ENCODE results near the gene TMPRSS5.

The TMPRSS5 gene

DNA sequence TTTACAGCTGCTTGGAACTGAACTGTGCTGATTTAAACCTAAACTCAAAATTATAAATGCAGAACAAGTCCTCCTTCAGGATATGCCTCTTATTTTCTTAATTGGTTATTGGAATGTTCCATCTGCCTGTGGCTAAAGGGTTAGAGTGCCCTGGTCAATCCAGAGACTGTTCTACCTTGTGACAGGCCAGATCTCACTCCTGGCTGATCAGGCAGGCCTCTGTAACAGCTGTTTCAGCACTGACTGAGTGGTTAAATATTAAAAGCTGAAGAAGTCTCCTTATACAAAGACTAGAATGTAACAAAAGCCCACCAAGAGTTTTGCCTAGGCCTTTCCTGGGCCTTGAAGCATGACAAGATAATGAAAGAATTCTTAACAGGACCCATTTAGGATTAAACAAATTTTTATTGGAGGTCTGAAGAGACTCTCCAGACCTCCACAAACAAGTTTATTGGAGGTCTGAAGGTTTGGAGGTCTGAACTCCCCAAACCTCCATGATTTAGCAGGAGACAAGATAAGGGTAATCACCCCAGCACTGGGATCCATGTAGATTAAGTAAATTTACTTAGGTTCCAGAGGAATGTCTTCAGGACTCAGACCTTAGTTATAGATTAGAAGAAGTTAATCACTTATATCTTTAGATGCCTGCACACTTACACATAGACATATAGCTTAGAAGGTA lies 35.8 kb downstream of the TMPRSS5 start:
- in situ Hi-C loops (cut with MboI; ENCODE audit: low sequenced_read_pairs): no loop called here

DNA sequence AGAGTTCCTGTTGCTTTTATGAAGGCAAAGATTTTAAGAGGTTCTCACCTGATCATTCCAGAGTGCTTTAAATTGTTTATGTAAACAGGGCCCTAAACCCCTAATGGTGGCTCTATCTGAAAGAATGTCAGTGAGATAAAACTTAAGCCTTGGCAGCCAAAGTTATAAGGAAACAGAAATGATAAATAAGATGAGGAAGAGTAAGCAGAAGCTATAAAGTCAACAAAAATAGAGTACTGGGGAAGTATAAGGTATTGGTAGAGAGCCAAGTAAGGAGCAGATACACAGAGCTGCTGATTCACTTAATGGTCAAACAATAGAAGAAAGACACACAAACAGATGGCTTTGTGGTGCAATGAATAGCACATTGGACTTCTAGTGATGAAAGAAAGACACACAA lies 37.9 kb downstream of the TMPRSS5 start:
- in situ Hi-C loops (cut with MboI; ENCODE audit: low sequenced_read_pairs): no loop called here

DNA sequence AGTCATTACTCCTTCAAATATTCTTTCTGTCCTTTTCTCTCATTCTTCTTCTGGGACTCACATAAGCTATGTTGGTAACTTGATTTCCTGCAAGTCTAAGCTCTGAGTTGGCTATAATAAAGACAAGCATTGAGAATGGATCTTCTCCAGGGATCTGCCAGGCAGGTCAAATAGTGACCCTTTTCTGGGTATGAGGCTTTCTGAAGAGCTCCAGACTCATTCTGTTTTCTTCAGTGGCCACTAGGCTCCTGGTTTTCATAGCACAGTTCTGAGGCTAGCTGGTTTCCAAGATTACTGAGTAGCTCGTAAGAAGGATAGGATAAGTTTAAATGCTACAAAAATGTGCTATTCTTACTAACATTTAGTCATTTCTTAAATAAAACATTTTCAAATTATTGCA lies 38.3 kb downstream of the TMPRSS5 start:
- in situ Hi-C loops (cut with MboI; ENCODE audit: low sequenced_read_pairs): no loop called here

DNA sequence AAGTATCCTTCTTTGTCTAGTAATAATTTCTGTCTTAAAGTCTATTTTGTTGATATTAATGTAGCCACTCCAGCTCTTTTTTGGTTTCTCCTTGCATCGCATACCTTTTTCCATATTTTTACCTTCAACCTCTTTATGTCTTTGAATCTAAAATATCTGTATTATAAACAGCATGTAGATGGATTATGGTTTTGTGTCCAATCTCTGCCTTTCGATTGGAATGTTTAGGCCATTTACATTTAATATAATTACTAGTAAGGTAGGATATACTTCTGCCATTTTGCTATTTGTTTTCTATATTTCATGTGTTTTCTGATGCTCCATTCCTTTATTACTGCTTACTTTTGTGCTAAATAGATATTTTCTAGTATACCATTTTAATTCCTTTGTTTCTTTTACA lies 39.5 kb downstream of the TMPRSS5 start:
- in situ Hi-C loops (cut with MboI; ENCODE audit: low sequenced_read_pairs): no loop called here

DNA sequence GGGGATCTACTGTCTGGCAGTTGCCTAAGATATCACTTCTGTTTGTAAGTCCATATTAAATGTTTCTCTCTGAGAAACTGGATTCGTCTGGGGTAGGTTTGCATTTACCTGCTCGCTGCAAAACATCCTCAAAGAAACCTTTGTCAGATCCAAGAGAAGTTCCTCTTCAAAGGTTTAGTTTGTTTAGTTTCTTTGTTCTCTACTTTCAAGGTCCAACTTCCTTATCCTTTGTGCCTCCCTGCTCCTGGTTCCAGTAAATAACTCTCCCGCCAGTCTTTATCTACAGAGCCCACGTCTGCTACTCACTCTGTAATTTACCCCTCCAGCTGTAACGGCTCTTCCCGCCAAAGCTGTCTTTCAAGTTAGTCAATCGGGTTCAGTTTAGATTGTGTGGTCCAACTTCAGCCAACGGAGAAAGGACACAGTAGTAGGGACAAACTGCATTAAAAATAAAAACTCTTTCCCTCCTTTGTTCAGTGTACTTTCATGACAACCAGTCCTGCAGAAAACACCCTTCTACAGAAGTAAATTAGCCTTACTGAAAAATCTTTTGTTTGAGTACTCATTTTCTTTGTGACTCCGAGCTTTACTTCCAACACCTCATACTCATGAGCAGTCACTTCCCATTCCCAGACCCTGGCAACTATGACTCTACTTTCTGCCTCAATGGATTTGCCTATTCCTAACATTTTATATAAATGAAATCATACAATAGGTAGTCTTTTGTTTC lies 41.0 kb downstream of the TMPRSS5 start:
- in situ Hi-C loops (cut with MboI; ENCODE audit: low sequenced_read_pairs): no loop called here

DNA sequence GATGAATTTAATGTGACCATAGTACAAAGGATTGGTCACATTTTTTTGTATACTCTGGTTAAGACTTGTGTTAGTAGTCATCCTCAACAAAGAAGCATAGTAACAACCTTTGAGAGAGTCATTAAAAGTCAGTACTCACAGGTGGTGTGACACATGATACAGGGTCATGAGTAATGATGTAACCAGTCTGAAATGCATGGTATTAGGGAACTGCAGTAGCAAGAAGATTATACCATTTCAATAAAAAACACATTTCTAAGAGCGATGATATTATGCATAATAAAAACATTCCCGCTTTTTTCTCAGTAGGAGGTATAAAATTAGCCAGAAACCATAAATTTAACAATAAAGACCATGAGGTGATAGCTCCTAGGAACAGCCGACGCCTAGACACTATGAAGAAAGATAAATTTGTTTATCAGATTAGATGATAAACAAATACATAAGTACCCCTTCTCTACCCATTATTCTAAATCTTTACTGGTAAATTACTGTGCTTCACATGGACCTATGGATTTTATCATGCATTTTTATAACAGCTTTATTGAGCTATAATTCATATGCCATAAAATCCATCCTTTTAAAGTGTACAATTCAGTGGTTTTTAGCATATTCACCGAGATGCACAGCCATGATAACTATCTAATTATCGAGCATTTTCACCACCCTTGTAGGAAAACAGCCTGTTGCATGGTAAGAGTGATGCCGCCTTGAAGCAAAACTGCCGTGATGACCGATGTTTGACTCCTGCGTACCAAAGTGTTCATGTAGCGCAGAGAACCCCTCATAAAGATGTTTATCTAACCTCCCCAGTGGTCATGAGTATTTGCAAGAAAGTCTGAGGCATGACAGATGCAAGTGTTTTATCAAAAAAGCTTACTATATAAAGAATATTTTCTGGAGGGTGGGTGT lies 41.8 kb downstream of the TMPRSS5 start:
- in situ Hi-C loops (cut with MboI; ENCODE audit: low sequenced_read_pairs): no loop called here

DNA sequence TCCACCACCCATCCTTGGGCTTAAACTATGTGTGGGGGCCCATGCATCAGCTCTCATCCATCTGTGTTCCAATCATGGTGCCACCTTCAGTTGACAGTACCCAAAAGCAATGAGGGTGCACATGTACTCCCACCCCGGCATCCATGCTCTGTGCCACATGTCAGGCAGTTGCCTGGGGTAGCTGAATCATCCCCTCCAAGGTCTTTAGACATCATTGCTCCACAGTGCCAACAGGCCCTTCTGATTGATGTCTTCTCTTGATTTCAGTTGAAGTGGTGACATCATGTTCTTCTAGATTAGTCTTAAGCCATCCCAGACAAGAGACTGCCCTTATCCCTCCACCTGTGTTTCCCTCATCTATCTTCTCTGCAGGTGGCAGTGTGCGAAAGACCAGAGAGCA lies 42.5 kb downstream of the TMPRSS5 start:
- in situ Hi-C loops (cut with MboI; ENCODE audit: low sequenced_read_pairs): no loop called here

DNA sequence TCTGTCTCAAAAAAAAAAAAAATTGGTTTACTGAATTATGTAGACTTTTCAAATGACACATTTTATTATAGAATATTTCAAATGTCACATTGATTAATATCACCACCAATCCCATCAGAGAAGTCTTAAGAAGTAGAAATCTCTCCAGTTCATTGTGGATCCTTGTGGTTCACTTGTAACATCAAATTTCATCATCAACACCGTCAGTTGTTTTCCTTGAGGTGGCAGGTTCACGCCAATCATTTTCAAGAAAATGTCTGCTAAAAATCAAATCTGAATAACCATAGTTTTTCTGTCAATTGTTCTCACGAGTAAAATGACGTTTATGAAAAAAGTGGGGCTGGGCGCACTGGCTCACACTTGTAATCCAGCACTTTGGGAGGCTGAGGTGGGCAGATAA lies 50.3 kb downstream of the TMPRSS5 start:
- in situ Hi-C loops (cut with MboI; ENCODE audit: low sequenced_read_pairs): no loop called here

DNA sequence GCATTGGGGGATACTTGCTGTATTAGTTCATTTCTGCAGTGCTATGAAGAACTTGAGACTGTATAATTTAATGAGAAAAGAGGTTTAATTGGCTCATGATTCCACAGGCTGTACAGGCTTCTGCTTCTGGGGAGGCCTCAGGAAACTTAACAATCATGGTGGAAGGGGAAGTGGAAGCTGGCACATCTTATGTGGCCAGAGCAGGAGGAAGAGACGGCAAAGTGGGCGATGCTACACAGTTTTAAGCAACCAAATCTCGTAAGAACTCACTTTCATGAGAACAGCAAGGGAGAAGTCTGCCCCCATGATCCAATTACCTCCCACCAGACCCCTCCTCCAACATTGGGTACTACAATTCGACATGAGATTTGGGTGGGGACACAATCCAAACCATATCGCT lies 55.1 kb downstream of the TMPRSS5 start:
- in situ Hi-C loops (cut with MboI; ENCODE audit: low sequenced_read_pairs): no loop called here

DNA sequence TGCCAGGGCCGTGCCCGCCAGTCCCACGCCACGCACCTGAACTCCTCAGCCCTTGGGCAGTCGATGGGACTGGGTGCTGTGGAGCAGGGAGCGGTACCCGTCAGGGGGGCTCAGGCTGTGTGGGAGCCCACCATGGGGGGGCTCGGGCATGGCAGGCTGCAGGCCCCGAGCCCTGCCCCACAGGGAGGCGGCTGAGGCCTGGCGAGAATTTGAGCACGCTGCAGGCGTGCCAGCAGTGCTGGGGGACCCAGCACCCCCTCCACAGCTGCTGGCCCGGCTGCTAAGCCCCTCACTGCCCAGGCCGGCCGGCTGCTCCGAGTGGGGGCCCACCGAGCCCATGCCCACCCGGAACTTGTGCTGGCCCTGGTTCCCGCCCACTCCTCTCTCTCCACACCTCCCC lies 56.8 kb downstream of the TMPRSS5 start:
- in situ Hi-C loops (cut with MboI; ENCODE audit: low sequenced_read_pairs): no loop called here

DNA sequence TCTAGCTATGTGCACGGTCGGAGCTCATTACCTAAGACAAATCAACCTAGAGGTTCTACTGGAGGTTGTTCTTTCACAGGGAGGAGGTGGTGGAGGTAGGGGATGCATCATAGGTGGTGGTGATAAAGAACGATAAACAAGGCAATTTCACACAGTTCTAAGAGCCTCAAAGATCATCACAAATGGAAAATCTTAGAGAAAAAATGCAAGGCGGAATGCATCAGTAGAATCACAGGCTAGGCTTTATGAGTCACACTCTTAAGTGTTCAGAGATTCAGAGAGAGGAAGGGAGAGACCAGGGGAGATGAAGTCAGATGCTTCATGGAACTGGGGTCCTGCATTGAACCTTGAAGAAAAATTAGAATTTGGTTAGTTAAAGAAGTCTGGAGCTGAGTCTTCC lies 58.3 kb downstream of the TMPRSS5 start:
- in situ Hi-C loops (cut with MboI; ENCODE audit: low sequenced_read_pairs): no loop called here

DNA sequence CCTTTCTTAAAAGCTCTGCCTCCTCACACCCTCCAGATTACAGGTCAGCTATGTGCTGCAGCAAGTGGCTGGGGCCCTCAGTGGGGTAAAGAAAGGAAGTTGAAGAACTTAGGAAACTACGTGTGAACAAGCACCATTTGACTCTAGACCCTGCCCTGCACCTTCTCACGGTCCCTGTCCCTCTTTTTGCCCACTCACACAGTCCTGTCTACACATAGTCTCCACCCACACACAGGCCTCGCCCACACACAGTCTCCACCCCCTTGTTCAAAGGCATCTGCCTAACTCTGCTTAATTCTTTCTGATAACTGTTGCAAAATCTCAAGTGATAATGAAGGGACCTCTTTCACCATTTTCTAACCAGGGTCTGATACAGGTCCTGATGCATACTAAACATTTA lies 59.0 kb downstream of the TMPRSS5 start:
- in situ Hi-C loops (cut with MboI; ENCODE audit: low sequenced_read_pairs): no loop called here

DNA sequence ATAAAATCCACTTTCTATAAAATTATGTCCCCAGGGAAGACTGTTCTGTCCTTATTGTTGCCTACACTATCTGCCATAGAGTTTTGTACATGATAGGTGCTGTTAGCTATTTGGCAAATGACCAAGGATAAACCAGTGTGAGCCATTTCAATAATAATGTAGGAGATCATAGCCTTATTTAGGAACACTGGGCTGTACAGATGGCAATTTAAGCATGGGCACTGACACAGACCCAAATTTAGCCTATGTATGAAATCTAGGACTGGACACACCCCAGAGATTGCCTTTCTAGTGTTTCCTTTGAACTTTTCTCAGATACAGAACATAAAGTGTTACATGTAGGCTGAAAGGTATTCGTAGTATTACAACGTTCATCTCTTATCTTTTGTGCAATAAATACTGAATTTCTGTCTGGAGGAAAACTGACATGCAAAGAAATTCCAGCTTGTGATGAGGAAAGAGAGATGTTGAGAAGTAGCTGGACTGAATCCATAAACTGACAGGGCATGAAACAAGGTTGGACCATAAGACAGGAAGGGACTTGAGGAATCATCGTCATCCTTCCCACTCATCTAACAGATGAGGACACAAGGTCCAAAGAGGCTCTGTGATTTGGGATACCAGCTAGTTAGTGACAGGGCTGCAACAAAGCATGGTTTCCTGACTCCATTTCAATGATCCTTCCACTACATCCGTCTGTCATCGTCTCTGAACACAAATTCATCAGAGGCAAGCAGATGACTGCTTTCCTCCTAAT lies 60.3 kb downstream of the TMPRSS5 start:
- in situ Hi-C loops (cut with MboI; ENCODE audit: low sequenced_read_pairs): no loop called here

DNA sequence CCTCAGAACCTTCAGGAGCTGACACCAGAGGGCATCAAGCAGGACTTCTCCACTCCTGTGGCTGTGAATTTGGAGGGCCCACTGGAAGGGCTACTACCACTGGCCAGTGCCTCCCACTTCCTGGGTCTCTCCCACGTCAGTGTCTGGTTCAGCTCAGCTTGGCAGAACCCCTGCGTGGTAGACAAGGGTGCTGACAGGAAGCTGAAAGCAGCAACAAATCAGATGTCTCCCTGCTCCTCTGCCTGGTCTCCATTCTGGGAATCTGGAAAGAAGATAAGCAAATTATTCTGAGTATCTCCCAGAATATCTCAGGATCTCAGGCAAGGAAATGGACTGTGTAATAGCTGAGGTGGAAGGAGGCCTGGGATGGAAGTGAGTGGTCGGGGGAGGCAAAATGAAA lies 61.5 kb downstream of the TMPRSS5 start:
- in situ Hi-C loops (cut with MboI; ENCODE audit: low sequenced_read_pairs): no loop called here

DNA sequence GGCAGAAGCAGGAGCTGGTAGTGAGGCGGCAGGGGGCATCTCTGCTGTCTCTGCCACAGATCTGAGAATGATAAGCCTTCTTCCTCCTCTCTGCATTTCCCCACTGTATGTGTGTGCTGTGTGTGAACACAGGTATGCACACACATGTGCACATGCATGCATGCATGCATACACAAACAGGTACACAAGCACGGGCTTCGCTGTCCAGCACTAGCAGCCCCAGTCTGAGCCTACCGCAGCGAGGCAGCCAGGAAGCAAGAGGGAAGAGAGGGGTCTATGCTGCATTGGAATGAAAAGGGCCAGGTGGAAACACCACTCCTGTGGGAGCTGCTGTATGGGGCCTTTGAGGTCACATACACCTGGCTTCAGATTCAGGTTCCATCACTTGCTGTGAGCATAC lies 62.4 kb downstream of the TMPRSS5 start:
- in situ Hi-C loops (cut with MboI; ENCODE audit: low sequenced_read_pairs): no loop called here

DNA sequence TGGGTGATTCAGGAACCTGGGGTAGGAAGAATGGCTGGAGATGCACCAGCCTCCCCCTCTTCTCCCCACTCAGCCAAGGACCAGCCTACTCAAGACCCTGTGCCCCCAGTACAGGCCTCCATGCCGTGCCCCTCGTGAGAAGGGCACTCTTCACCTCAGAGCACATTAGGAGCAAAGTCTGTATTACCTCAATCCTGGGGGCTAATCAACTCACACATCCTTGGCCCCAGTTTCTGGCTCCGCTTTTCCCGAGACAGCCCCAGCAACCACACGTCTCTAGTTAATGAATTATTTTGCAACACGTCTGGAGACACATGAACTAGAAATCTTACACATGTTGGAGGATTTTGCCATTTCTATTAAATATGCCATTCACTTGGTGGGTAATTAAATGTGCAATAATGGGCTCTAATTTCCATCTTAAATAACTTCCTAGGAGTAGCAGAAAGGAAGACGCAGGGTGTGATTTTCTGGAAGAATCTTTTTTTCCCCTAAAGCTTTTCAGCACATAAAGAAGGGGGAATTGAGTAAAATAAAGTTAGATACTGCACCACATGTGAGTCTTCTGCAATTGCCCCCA lies 63.0 kb downstream of the TMPRSS5 start:
- in situ Hi-C loops (cut with MboI; ENCODE audit: low sequenced_read_pairs): no loop called here

DNA sequence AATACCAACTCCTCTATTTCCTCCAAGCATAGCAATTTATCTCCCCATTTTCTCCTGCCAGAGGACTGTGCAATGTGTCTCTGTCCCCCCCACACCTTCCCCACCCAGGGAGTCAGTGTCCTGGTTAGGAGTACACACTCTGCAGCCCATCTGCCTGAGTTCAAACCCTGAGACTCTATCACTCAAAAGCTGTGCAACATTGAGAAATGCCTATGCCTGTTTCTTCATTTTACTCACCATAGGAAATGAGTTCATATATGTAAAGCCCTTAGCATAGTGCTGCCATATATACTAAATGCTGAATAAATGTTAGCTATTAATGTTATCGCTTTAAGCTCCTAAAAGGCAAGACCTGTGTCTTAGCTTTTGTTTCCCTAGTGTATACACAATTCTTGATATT lies 64.0 kb downstream of the TMPRSS5 start:
- in situ Hi-C loops (cut with MboI; ENCODE audit: low sequenced_read_pairs): no loop called here

DNA sequence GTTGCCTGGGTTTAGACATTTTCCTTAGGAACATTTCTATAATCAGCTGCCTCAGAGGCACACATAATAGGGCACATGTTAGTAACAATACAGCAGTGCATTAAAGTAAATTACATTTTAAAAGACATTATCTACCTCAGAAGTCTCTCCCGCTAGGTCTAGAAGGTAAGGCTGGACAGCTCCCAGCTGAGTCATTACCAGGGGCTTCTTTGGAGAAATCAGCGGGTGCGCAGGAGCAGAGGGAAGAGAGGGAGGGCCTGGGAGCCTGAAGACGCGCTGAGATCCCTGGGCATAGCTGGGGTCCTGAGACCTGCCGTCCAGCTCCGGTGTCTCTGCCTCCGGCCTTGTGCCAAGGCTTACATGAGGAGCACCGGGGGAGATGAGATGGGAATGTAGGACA lies 67.7 kb downstream of the TMPRSS5 start:
- in situ Hi-C loops (cut with MboI; ENCODE audit: low sequenced_read_pairs): no loop called here

DNA sequence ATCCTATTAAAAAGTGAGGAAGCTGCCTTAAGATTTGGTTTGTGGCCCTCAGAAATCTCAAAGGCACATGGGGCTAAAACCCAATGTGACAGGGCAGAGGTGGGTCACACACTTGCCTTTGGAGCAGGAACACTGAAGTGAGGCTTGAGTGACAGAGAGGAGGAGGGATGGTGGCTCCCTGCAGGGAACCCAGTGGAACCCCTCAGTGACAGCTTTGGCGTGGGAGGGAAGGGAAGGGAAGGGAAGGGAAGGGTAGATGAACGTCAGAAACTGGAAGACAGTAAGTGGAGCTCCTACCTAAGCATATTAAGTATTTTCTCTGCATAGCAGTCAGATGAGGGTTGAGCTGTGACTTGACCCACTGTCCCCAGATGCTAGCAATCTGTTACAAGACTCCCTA lies 68.5 kb downstream of the TMPRSS5 start:
- in situ Hi-C loops (cut with MboI; ENCODE audit: low sequenced_read_pairs): no loop called here
